Cardiac septum (tissue), 1 donor: ENCODE results near the gene STUM. TPM values are rescaled to one million over a fixed set of nuclear protein-coding genes. Genes with fewer than 3 reads are reported as not detected.
"Not testable (repeated sequence)": the region's sequence is repeated elsewhere in the genome, so short reads cannot be mapped to it uniquely, and the experiment has no call there.

Source experiments
- DNase-seq: peaks from one replicate; pipeline ENCODE4 v3.0.0-alpha.2; 2020; ENCODE audit warnings: low spot score
- intact Hi-C: fragments of 100-400 bp; cut with DNase I; formaldehyde crosslinking; loops from one replicate; pipeline ENCODE4 v1.14.0; 2022
- total RNA-seq: library from RNA; stranded (reverse); fragmentation: NEBNext Ultra II Directional; extraction: Animal tissue kit (Norgen Biotek cat#: 25700); gene quantifications from one replicate; pipeline ENCODE4 v1.2.1, GENCODE V29; 2021
- donor health status: DM: no; HTN: no; CAD: no.

The STUM gene
- total RNA-seq, 1 donor from 2014 or later = 0.78 TPM

- DNase-seq = peak; percentile 41
- intact Hi-C loops = no loop called here
These were observed 49.9 kb downstream of the STUM start for GRCh38 chr1:226598455-226598849.

- intact Hi-C loops, DNase-seq: not testable (repeated sequence)
These were observed 50.4 kb downstream of the STUM start for GRCh38 chr1:226598955-226599354.

GRCh38 chr1:226599636-226600238 is 51.2 kb downstream of the STUM start:
- intact Hi-C loops = no loop called here
- DNase-seq = peak; percentile 58

- intact Hi-C loops = no loop called here
- peak; percentile 49 for DNase-seq
These were observed 51.7 kb downstream of the STUM start for GRCh38 chr1:226600254-226600653.

GRCh38 chr1:226601456-226601855 is 52.9 kb downstream of the STUM start:
- intact Hi-C loops = no loop called here
- DNase-seq = peak; percentile 47

GRCh38 chr1:226602186-226603021 is 53.8 kb downstream of the STUM start:
- intact Hi-C loops = no loop called here
- DNase-seq = peak; percentile 75

- peak; percentile 76 for DNase-seq
- intact Hi-C loops = no loop called here
These were observed 54.7 kb downstream of the STUM start for GRCh38 chr1:226603022-226603857.

- intact Hi-C loops = no loop called here
- DNase-seq = peak; percentile 53
These were observed 55.4 kb downstream of the STUM start for GRCh38 chr1:226603858-226604559.

GRCh38 chr1:226604560-226605317 is 56.2 kb downstream of the STUM start:
- intact Hi-C loops = loop anchor here (5.0 kb wide), 1 partner anchor 182 kb away; no protein-coding TSS in a partner anchor
- peak; percentile 59 for DNase-seq

GRCh38 chr1:226605318-226605950 is 56.9 kb downstream of the STUM start:
- peak; percentile 31 for DNase-seq
- intact Hi-C loops = loop anchor here (5.0 kb wide), 1 partner anchor 183 kb away; no protein-coding TSS in a partner anchor

- peak; percentile 65 for DNase-seq
- intact Hi-C loops = loop anchor here (5.0 kb wide), 1 partner anchor 184 kb away; no protein-coding TSS in a partner anchor
These were observed 58.0 kb downstream of the STUM start for GRCh38 chr1:226606311-226607267.

GRCh38 chr1:226607268-226607660 is 58.7 kb downstream of the STUM start:
- intact Hi-C loops = loop anchor here (5.0 kb wide), 1 partner anchor 185 kb away; no protein-coding TSS in a partner anchor
- peak; percentile 51 for DNase-seq

GRCh38 chr1:226607821-226608220 is 59.3 kb downstream of the STUM start:
- intact Hi-C loops = loop anchor here (2.0 to 5.0 kb wide), 2 partner anchors 61 to 186 kb away; no protein-coding TSS in a partner anchor
- DNase-seq = peak; percentile 39

- intact Hi-C loops = loop anchor here (2.0 to 5.0 kb wide), 2 partner anchors 62 to 187 kb away; no protein-coding TSS in a partner anchor
- DNase-seq = peak; percentile 81
These were observed 60.3 kb downstream of the STUM start for GRCh38 chr1:226608699-226609505.

- peak; percentile 71 for DNase-seq
- intact Hi-C loops = loop anchor here (2.0 to 5.0 kb wide), 2 partner anchors 63 to 188 kb away; no protein-coding TSS in a partner anchor
These were observed 61.4 kb downstream of the STUM start for GRCh38 chr1:226609836-226610455.
